Peyer's patch (tissue), 4 donors: Measurements from ENCODE around the gene CRHR2.

Experiments
- CTCF ChIP-seq, 6 experiments: fragments of 450-650 bp in 4 of 6; fragments of 200-600 bp in 2 of 6; sonication (generic) in 1 of 6; IDR thresholded peaks; one replicate each; pipeline ENCODE4 v1.5.1; 2017 to 2019; ENCODE audit warnings: antibody characterized with exemption in 6 of 6, mild to moderate bottlenecking in 3 of 6, moderate library complexity in 1 of 6
- POLR2A ChIP-seq, 2 donors: fragments of 450-650 bp; IDR thresholded peaks; one replicate each; pipeline ENCODE4 v1.5.1; 2017; ENCODE audit warnings: antibody characterized with exemption in 2 of 2, mild to moderate bottlenecking in 2 of 2, moderate library complexity in 2 of 2

GRCh38 chr7:30679664-30680063 is 2.6 kb downstream of the CRHR2 start:
- TF ChIP-seq CTCF (IDR thresholded peaks at IDR 0.05) = no peak
- no peak for TF ChIP-seq POLR2A (IDR thresholded peaks at IDR 0.05)
